Kidney (tissue), 14 donors: Measurements from ENCODE around the gene MYOG. TPM values are rescaled to one million over a fixed set of nuclear protein-coding genes. Genes with fewer than 3 reads are reported as not detected.

ENCODE experiments used
- DNase-seq, 5 donors: peaks; one replicate each; pipeline ENCODE4 v3.0.0-alpha.2; 2013 to 2020
- FAIRE-seq: peaks from 2 replicates; lab custom pipeline; 2012; peaks lifted over from hg19 to GRCh38; lab: Jason Lieb, UNC
- H3K27ac ChIP-seq, 2 donors: one replicate each; pipeline ENCODE4 v1.7.0; 2013; ENCODE audit warnings: low read depth in 2 of 2, low read length in 2 of 2, inconsistent platforms in 1 of 2
- H3K27me3 ChIP-seq: one replicate; pipeline ENCODE4 v1.7.1; 2013; ENCODE audit warnings: low read length, inconsistent platforms; ENCODE audit not compliant: control insufficient read depth, insufficient read depth
- H3K36me3 ChIP-seq, 3 donors: one replicate each; pipeline versions ENCODE4 v1.7.0 to v1.7.1; 2013; ENCODE audit warnings: low read length in 3 of 3, control low read depth in 1 of 3, inconsistent platforms in 1 of 3; ENCODE audit not compliant: insufficient read depth in 3 of 3, control insufficient read depth in 2 of 3
- H3K4me1 ChIP-seq, 3 donors: one replicate each; pipeline versions ENCODE4 v1.7.0 to v1.7.1; 2013; ENCODE audit warnings: low read length in 3 of 3, inconsistent platforms in 1 of 3, low read depth in 1 of 3; ENCODE audit not compliant: control insufficient read depth in 2 of 3, insufficient read depth in 2 of 3
- H3K4me3 ChIP-seq, 3 donors: one replicate each; pipeline versions ENCODE4 v1.7.0 to v1.8.1; 2013; ENCODE audit warnings: low read length in 3 of 3, control low read depth in 1 of 3, inconsistent platforms in 1 of 3
- H3K9ac ChIP-seq, 3 donors: one replicate each; pipeline versions ENCODE4 v1.7.0 to v1.7.1; 2013; ENCODE audit warnings: low read length in 3 of 3, control low read depth in 1 of 3, inconsistent platforms in 1 of 3
- H3K9me3 ChIP-seq, 3 donors: one replicate each; pipeline versions ENCODE4 v1.7.0 to v1.7.1; 2013; ENCODE audit warnings: low read length in 3 of 3, control low read depth in 1 of 3, inconsistent platforms in 1 of 3; ENCODE audit not compliant: control insufficient read depth in 2 of 3, insufficient read depth in 1 of 3
- CTCF ChIP-seq: IDR thresholded peaks from 3 replicates; pipeline ENCODE4 v1.5.1; 2012; ENCODE audit warnings: mild to moderate bottlenecking, moderate library complexity, borderline replicate concordance; ENCODE audit not compliant: insufficient read depth; ENCODE audit errors: extremely low read depth
- intact Hi-C: fragments of 100-400 bp; cut with DNase I; formaldehyde crosslinking; loops from one replicate; pipeline ENCODE4 v1.11.1; 2022
- polyA plus RNA-seq: library from polyadenylated mRNA; stranded (reverse); fragments of 350-450 nt; fragmentation: Illumina TruSeq; extraction: RNeasy Lipid Tissue Mini Kit (QIAGEN cat#74804); gene quantifications from one replicate; pipeline ENCODE4 v1.2.3, GENCODE V29; 2014; ENCODE audit warnings: low read depth, low replicate concordance; ENCODE audit not compliant: insufficient read depth
- total RNA-seq: library from RNA; stranded (reverse); fragmentation: NEBNext Ultra II Directional; extraction: Animal tissue kit (Norgen Biotek cat#: 25700); gene quantifications from one replicate; pipeline ENCODE4 v1.2.1, GENCODE V29; 2021
- donor health status: control.
- donor health status: control.
- donor health status: control.
- donor health status: control.
- donor health status: control.
- donor health status: DM: yes; HTN: yes; CAD: no.
- donor health status: Normal renal cell carcinoma (clear cell type).

Gene MYOG
- total and polyA plus RNA-seq, 2 donors from 2014 or later = not detected

GRCh38 chr1:203038891-203039608, 46.8 kb downstream of the MYOG start:
- intact Hi-C loops = no loop called here
- Histone ChIP-seq H3K27me3 (no peaks in the 10 kb centered on the region), H3K4me3 (no peak overlapping the region), H3K4me1 (peaks cover 0 to 2% (median 0%) of the 10 kb centered on the region in 3 donors), H3K9me3 (no peaks in the 10 kb centered on the region), H3K9ac (no peak overlapping the region), H3K27ac (no peak overlapping the region), H3K36me3 (no peaks in the 10 kb centered on the region)
- DNase-seq (peak; percentile 77 to 86 (median 80)), FAIRE-seq (peak; percentile 19)
- TF ChIP-seq CTCF = peak; percentile 94

GRCh38 chr1:203038217-203038741, 47.5 kb downstream of the MYOG start:
- no peak overlapping the region for H3K4me3 ChIP-seq
- H3K9me3 ChIP-seq = no peaks in the 10 kb centered on the region
- intact Hi-C loops = no loop called here
- H3K27me3 ChIP-seq = no peaks in the 10 kb centered on the region
- no peak for TF ChIP-seq CTCF
- H3K4me1 ChIP-seq = peaks cover 0 to 2% (median 0%) of the 10 kb centered on the region in 3 donors
- H3K9ac ChIP-seq = no peak overlapping the region
- H3K36me3 ChIP-seq = no peaks in the 10 kb centered on the region
- H3K27ac ChIP-seq = no peak overlapping the region
- FAIRE-seq = no peak
- peak in 3 of 5 donors; percentile 54 to 61 (median 60) for DNase-seq

GRCh38 chr1:203037509-203038190, 48.2 kb downstream of the MYOG start:
- TF ChIP-seq CTCF = no peak
- H3K36me3 ChIP-seq = no peaks in the 10 kb centered on the region
- peak in 2 of 5 donors; percentile 17 to 24 for DNase-seq
- no peak for FAIRE-seq
- intact Hi-C loops = no loop called here
- H3K4me3 ChIP-seq = no peak overlapping the region
- no peak overlapping the region for H3K27ac ChIP-seq
- H3K9me3 ChIP-seq = no peaks in the 10 kb centered on the region
- peaks cover 0 to 2% (median 0%) of the 10 kb centered on the region in 3 donors for H3K4me1 ChIP-seq
- no peaks in the 10 kb centered on the region for H3K27me3 ChIP-seq
- H3K9ac ChIP-seq = no peak overlapping the region
